ENCODE data around the gene ADCY7.

- TF ChIP-seq POLR2AphosphoS5 (IDR thresholded peaks at IDR 0.05; ENCODE audit: low read depth, low read length) (no peak), POLR2A (IDR thresholded peaks at IDR 0.05; ENCODE audit: low read depth, low read length) (no peak)
Measured at GRCh38 chr16:50303041-50303604, 36.8 kb downstream of the ADCY7 start.

All from GM12891 (cell line).